T-cell (primary cell): ENCODE data around the gene CDHR1. TPM values are rescaled to one million over a fixed set of nuclear protein-coding genes. Genes with fewer than 3 reads are reported as not detected.

Source experiments
- ATAC-seq, 4 experiments: fragments of 200-7000 bp in 3 of 4; fragments of 150-1000 bp in 1 of 4; cut with Tn5 transposase; replicated peaks in 1 of 4; 1 replicate in 3 of 4; 2 replicates in 1 of 4; pipeline ENCODE4 v1.10.0; 2021; ENCODE audit warnings: moderate library complexity in 3 of 4, mild to moderate bottlenecking in 2 of 4, moderate number of reproducible peaks in 1 of 4
- CTCF ChIA-PET, 2 donors: fragments of 300-600 bp; sonication (Branson Sonifier 250); formaldehyde crosslinking; loops; one replicate each; lab custom pipeline; 2022; ENCODE audit warnings: antibody characterized with exemption in 2 of 2; lab: Charles Lee
- POLR2A ChIA-PET, 2 donors: fragments of 300-600 bp; sonication (Branson Sonifier 250); formaldehyde crosslinking; loops; one replicate each; lab custom pipeline; 2022; ENCODE audit warnings: antibody characterized with exemption in 2 of 2; lab: Charles Lee
- DNase-seq, 35 experiments: peaks; one replicate each; pipeline versions ENCODE4 v3.0.0 to v3.0.0-alpha.2; 2013 to 2023
- H3K27ac ChIP-seq: one replicate; pipeline ENCODE4 v1.5.1; 2013; ENCODE audit warnings: low read length
- H3K27me3 ChIP-seq, 2 experiments: replicated peaks in 1 of 2; 1 replicate in 1 of 2; 2 replicates in 1 of 2; pipeline versions ENCODE4 v1.6.1 to v1.7.0; 2013; ENCODE audit warnings: low read length in 1 of 2, mixed read lengths in 1 of 2; ENCODE audit not compliant: control insufficient read depth in 2 of 2, insufficient read depth in 2 of 2; ENCODE audit errors: extremely low read depth in 1 of 2
- H3K36me3 ChIP-seq, 2 donors: 1 replicate in 1 of 2; 2 replicates in 1 of 2; pipeline versions ENCODE4 v1.6.1 to v1.7.0; 2013; ENCODE audit warnings: low read length in 1 of 2; ENCODE audit not compliant: control insufficient read depth in 2 of 2, insufficient read depth in 1 of 2; ENCODE audit errors: extremely low read depth in 1 of 2
- H3K4me1 ChIP-seq, 2 experiments: 1 replicate in 1 of 2; 2 replicates in 1 of 2; pipeline versions ENCODE4 v1.6.1 to v1.7.0; 2013; ENCODE audit warnings: low read length in 2 of 2, mixed read lengths in 1 of 2; ENCODE audit not compliant: insufficient read depth in 2 of 2, control insufficient read depth in 1 of 2; ENCODE audit errors: extremely low read depth in 1 of 2
- H3K4me3 ChIP-seq, 2 donors: 1 replicate in 1 of 2; 2 replicates in 1 of 2; pipeline versions ENCODE4 v1.5.1 to v1.7.0; 2013; ENCODE audit warnings: mild to moderate bottlenecking in 2 of 2, low read length in 1 of 2, moderate library complexity in 1 of 2; ENCODE audit not compliant: control insufficient read depth in 1 of 2; ENCODE audit errors: extremely low read depth in 1 of 2
- H3K9me3 ChIP-seq: 2 replicates; pipeline ENCODE4 v1.7.0; 2013
- H3K27ac Mint-ChIP-seq, 2 donors: one replicate each; pipeline ENCODE4 v1.8.0; 2020 to 2021; ENCODE audit warnings: mild to moderate bottlenecking in 2 of 2, mixed read lengths in 2 of 2
- H3K27me3 Mint-ChIP-seq, 2 donors: one replicate each; pipeline ENCODE4 v1.8.0; 2021 to 2022; ENCODE audit warnings: mixed read lengths in 2 of 2
- H3K36me3 Mint-ChIP-seq: one replicate; pipeline ENCODE4 v1.8.0; 2021; ENCODE audit warnings: mixed read lengths
- H3K4me1 Mint-ChIP-seq, 3 donors: one replicate each; pipeline ENCODE4 v1.8.0; 2020 to 2022; ENCODE audit warnings: mixed read lengths in 3 of 3, mild to moderate bottlenecking in 1 of 3
- H3K4me3 Mint-ChIP-seq, 3 donors: one replicate each; pipeline ENCODE4 v1.8.0; 2020 to 2022; ENCODE audit warnings: mild to moderate bottlenecking in 3 of 3, mixed read lengths in 3 of 3, moderate library complexity in 3 of 3
- H3K9me3 Mint-ChIP-seq, 3 donors: one replicate each; pipeline ENCODE4 v1.8.0; 2020 to 2022; ENCODE audit warnings: mixed read lengths in 3 of 3
- WGBS: methylation state at CpG from one replicate; pipeline ENCODE4 v1.1.5; 2013; ENCODE audit warnings: missing lambda C conversion rate; ENCODE audit not compliant: insufficient coverage; 5-methylcytosine and 5-hydroxymethylcytosine counted together
- total RNA-seq, 35 experiments: library from RNA in 6 of 35; stranded (reverse) in 6 of 35; fragments of 120-200 nt in 1 of 35; gene quantifications; one replicate each; pipeline versions ENCODE4 v1.2.1 to v1.2.4 and lab custom pipeline; 2013 to 2026

The CDHR1 gene
- total RNA-seq, 5 donors from 2014 or later (not counting 1 experiment from before 2014, with no cell fraction given), result 0.41 to 2.1 (median 1.1) TPM

DNA sequence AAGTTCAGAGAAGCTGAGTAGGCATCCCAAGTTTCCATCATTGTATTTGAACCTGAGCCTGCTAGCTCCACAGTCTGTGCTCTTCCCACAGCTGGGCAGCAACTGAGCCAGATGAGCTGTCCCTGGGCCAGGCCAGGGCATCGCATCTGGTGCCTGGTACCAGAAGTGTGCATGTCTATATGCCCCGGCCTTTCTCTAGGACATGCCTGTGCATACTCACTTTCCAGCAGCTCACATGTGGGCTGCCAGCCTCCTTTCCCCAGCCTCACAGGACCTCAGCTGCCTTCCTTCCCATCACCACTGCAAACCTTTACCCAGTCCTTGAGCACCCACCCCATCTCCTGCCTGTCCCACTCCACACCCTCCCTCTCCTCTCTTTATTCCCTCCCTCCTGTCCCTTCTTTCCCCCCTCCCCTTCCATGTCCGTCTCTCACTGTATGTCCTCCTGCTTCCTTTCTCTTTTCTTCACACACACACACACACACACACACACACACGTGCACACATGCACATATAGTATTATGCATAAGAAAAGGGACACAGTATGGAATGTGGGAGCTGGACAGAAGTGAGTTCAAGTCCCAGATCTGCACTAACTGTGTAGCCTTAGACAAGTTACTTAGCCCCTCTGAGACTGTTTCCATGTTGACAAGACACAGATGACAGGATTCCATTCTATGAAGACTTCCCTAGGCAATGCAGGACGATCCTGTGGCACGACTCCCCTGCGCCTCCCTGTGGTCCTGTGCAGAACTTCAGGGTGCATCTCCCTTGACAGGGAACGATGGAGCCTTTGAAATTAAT, 10.9 kb downstream of the CDHR1 start:
- peaks cover 0 to 24% of the 10 kb centered on the region in 2 experiments for H3K27me3 ChIP-seq
- H3K36me3 ChIP-seq, result no peaks in the 10 kb centered on the region
- CTCF ChIA-PET, result interaction anchor here (0.8 to 4.8 kb wide), 6 partner anchors 10 to 65 kb away, joined by 3 to 51 read pairs (median 7); no protein-coding TSS in a partner anchor
- POLR2A ChIA-PET, result no interaction called here
- DNase-seq (peak; percentile 22 to 81 (median 63)), ATAC-seq (peak; percentile 64 to 91 (median 70))
- no peaks in the 10 kb centered on the region for H3K36me3 Mint-ChIP-seq
- no peaks in the 10 kb centered on the region for H3K9me3 Mint-ChIP-seq
- no peak overlapping the region for H3K27ac ChIP-seq
- WGBS, result 61% methylated on average over 3 of the region's 8 CpGs
- H3K4me1 Mint-ChIP-seq, result no peaks in the 10 kb centered on the region
- no peak overlapping the region for H3K4me3 Mint-ChIP-seq
- H3K27me3 Mint-ChIP-seq, result peaks cover 6 to 26% of the 10 kb centered on the region in 2 donors
- H3K27ac Mint-ChIP-seq, result no peak overlapping the region
- H3K4me3 ChIP-seq, result no peak overlapping the region
- no peaks in the 10 kb centered on the region for H3K4me1 ChIP-seq
- no peaks in the 10 kb centered on the region for H3K9me3 ChIP-seq

DNA sequence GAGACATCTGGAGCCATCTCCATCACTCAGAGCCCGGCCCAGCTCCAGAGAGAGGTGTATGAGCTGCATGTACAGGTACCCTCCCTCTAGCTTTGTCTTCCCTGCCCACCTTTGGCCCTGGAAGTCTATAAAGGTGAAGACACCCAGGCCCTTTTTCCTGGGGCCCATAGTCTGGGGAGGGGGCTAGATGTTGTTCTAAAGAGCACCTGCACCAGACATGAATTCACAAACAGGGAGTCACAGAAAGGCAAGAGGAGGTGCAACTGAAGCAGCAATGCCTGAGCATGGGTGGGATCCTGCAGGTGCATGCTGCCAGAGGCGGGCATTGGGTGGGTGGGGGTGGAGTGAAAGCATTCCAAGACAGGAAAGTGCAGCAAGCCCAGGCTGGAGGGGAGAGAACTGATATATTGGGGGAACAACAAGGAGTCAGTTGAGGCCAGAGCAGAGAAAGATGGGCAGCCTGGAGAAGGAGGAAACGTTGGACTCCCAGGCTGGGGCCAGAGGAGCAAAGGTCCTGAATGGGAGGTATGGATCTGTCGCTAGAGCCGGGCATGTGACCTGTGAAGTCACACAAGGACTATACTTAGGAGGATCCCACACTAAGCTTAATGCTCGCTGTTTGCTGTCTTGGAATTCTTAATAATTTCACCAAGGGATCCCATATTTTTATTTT, 11.7 kb downstream of the CDHR1 start:
- no peaks in the 10 kb centered on the region for H3K4me1 Mint-ChIP-seq
- Histone ChIP-seq H3K4me3 (no peak overlapping the region), H3K27ac (no peak overlapping the region), H3K36me3 (no peaks in the 10 kb centered on the region), H3K27me3 (peaks cover 0 to 28% of the 10 kb centered on the region in 2 experiments), H3K4me1 (no peaks in the 10 kb centered on the region), H3K9me3 (no peaks in the 10 kb centered on the region)
- WGBS, result 64% methylated on average over 3 of the region's 6 CpGs
- H3K9me3 Mint-ChIP-seq, result no peaks in the 10 kb centered on the region
- no peak for ATAC-seq
- ChIA-PET CTCF (interaction anchor here (0.8 to 4.8 kb wide), 7 partner anchors 9 to 66 kb away, joined by 3 to 51 read pairs (median 3); no protein-coding TSS in a partner anchor), POLR2A (interaction anchor here in 1 of 2 donors (0.6 kb wide), 1 partner anchor 37 kb away, joined by 3 read pairs; no protein-coding TSS in a partner anchor)
- no peak overlapping the region for H3K27ac Mint-ChIP-seq
- DNase-seq, result no peak
- peaks cover 6 to 26% of the 10 kb centered on the region in 2 donors for H3K27me3 Mint-ChIP-seq
- H3K36me3 Mint-ChIP-seq, result no peaks in the 10 kb centered on the region
- H3K4me3 Mint-ChIP-seq, result no peak overlapping the region

DNA sequence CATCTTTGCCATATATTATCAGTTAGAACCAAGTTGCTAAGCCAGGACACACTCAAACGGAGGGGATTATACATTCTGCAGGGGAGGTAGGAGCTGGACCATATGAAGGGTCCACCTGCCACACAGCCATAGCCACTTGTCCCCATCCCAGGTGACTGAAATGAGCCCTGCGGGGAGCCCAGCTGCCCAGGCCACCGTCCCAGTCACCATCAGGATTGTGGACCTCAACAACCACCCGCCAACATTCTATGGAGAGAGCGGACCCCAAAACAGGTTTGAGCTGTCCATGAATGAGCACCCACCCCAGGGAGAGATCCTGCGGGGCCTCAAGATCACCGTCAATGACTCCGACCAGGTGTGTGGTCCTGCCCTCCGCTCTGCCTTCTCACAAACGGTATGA, 13.7 kb downstream of the CDHR1 start:
- H3K4me1 ChIP-seq, result no peaks in the 10 kb centered on the region
- no peak overlapping the region for H3K4me3 Mint-ChIP-seq
- H3K9me3 Mint-ChIP-seq, result no peaks in the 10 kb centered on the region
- DNase-seq (no peak), ATAC-seq (no peak)
- CTCF ChIA-PET, result interaction anchor here (0.5 to 4.8 kb wide), 3 partner anchors 60 to 111 kb away, joined by 3 to 51 read pairs (median 4); no protein-coding TSS in a partner anchor
- H3K27ac ChIP-seq, result no peak overlapping the region
- H3K27me3 Mint-ChIP-seq, result peaks cover 6 to 23% of the 10 kb centered on the region in 2 donors
- H3K27ac Mint-ChIP-seq, result no peak overlapping the region
- H3K4me3 ChIP-seq, result no peak overlapping the region
- no peaks in the 10 kb centered on the region for H3K36me3 ChIP-seq
- no peaks in the 10 kb centered on the region for H3K4me1 Mint-ChIP-seq
- H3K9me3 ChIP-seq, result no peaks in the 10 kb centered on the region
- peaks cover 0 to 29% of the 10 kb centered on the region in 2 experiments for H3K27me3 ChIP-seq
- no peaks in the 10 kb centered on the region for H3K36me3 Mint-ChIP-seq
- WGBS, result 92% methylated on average over 9 of the region's 10 CpGs
- POLR2A ChIA-PET, result no interaction called here

DNA sequence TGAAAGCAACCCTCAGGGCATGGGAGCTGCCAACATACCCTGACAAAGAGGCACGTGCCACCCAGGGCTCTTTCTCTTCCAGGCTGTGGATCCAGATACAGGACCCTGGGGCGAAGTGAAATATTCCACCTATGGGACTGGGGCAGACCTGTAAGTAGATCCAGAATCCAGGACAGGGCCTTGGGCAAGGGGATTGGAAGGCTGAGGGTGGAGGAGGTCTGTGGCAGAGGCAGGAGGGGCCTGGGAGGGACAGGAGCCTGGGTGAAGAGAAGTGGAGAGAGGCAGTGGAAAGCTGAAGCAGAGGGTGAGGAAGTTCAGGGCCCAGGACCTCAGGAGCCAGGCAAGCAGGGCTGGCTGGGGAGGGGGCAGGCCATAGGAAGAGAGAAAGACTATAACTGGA, 17.2 kb downstream of the CDHR1 start:
- Histone ChIP-seq H3K9me3 (no peaks in the 10 kb centered on the region), H3K27ac (no peak overlapping the region), H3K4me3 (no peak overlapping the region), H3K36me3 (no peaks in the 10 kb centered on the region), H3K27me3 (peaks cover 0 to 18% of the 10 kb centered on the region in 2 experiments), H3K4me1 (no peaks in the 10 kb centered on the region)
- CTCF ChIA-PET, result interaction anchor here in 1 of 2 donors (0.6 to 0.9 kb wide), 2 partner anchors 9 to 57 kb away, joined by 3 read pairs; no protein-coding TSS in a partner anchor
- 80% methylated on average over 2 of the region's 2 CpGs for WGBS
- H3K4me3 Mint-ChIP-seq, result no peak overlapping the region
- no peak for ATAC-seq
- H3K36me3 Mint-ChIP-seq, result no peaks in the 10 kb centered on the region
- POLR2A ChIA-PET, result interaction anchor here in 1 of 2 donors (0.6 kb wide), 1 partner anchor 63 kb away, joined by 5 read pairs; no protein-coding TSS in a partner anchor
- H3K9me3 Mint-ChIP-seq, result no peaks in the 10 kb centered on the region
- H3K27ac Mint-ChIP-seq, result no peak overlapping the region
- no peak for DNase-seq
- no peaks in the 10 kb centered on the region for H3K4me1 Mint-ChIP-seq
- H3K27me3 Mint-ChIP-seq, result peaks cover 10 to 22% of the 10 kb centered on the region in 2 donors

DNA sequence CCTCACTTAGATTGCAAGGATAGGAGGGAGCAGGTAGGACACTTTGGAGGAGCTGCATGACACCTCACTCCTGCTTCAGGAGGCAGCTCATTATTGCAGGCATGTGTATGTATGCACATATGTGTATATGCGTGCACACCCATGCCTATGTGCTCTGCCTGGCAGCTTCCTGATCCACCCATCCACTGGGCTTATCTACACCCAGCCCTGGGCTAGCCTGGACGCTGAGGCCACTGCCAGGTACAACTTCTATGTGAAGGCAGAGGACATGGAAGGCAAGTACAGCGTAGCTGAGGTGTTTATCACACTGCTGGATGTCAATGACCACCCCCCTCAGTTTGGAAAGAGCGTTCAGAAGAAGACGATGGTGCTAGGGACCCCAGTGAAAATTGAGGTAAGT, 17.7 kb downstream of the CDHR1 start:
- H3K36me3 ChIP-seq, result no peaks in the 10 kb centered on the region
- ChIA-PET POLR2A (interaction anchor here in 1 of 2 donors (0.6 kb wide), 1 partner anchor 63 kb away, joined by 5 read pairs; no protein-coding TSS in a partner anchor), CTCF (interaction anchor here in 1 of 2 donors (0.6 to 0.9 kb wide), 2 partner anchors 9 to 58 kb away, joined by 3 read pairs; no protein-coding TSS in a partner anchor)
- ATAC-seq (no peak), DNase-seq (no peak)
- no peaks in the 10 kb centered on the region for H3K36me3 Mint-ChIP-seq
- no peaks in the 10 kb centered on the region for H3K9me3 Mint-ChIP-seq
- no peak overlapping the region for H3K27ac ChIP-seq
- no peak overlapping the region for H3K4me3 ChIP-seq
- H3K4me1 ChIP-seq, result no peaks in the 10 kb centered on the region
- H3K9me3 ChIP-seq, result no peaks in the 10 kb centered on the region
- H3K27me3 Mint-ChIP-seq, result peaks cover 8 to 17% of the 10 kb centered on the region in 2 donors
- H3K4me1 Mint-ChIP-seq, result no peaks in the 10 kb centered on the region
- no peak overlapping the region for H3K4me3 Mint-ChIP-seq
- H3K27me3 ChIP-seq, result peaks cover 0 to 18% of the 10 kb centered on the region in 2 experiments
- 40% methylated on average over 1 of the region's 5 CpGs for WGBS
- H3K27ac Mint-ChIP-seq, result no peak overlapping the region

DNA sequence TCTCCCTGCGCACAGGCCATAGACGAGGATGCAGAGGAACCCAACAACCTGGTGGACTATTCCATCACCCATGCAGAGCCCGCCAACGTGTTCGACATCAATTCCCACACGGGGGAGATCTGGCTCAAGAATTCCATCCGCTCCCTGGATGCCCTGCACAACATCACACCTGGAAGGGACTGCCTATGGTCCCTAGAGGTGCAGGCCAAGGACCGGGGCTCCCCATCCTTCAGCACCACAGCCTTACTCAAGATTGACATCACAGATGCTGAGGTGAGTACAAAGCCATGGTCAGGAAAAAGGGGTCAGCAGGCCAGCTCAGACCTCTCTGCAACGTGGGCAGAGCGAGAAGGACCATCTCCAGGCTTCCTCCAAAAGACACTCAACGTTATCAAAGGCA, 18.7 kb downstream of the CDHR1 start:
- Mint-ChIP-seq H3K4me1 (no peaks in the 10 kb centered on the region), H3K36me3 (no peaks in the 10 kb centered on the region), H3K4me3 (no peak overlapping the region), H3K27me3 (peaks cover 4 to 8% of the 10 kb centered on the region in 2 donors), H3K9me3 (no peaks in the 10 kb centered on the region), H3K27ac (no peak overlapping the region)
- H3K27ac ChIP-seq, result no peak overlapping the region
- ChIA-PET POLR2A (no interaction called here), CTCF (no interaction called here)
- H3K36me3 ChIP-seq, result no peaks in the 10 kb centered on the region
- WGBS, result 92% methylated on average over 7 of the region's 11 CpGs
- DNase-seq, result no peak
- H3K27me3 ChIP-seq, result peaks cover 0 to 14% of the 10 kb centered on the region in 2 experiments
- no peaks in the 10 kb centered on the region for H3K9me3 ChIP-seq
- H3K4me1 ChIP-seq, result no peaks in the 10 kb centered on the region
- ATAC-seq, result no peak
- no peak overlapping the region for H3K4me3 ChIP-seq
